SH-SY5Y (cell line): ENCODE measurements around the gene RHBDF1.

ENCODE experiments used
- GATA2 ChIP-seq: IDR thresholded peaks from 2 replicates; pipeline ENCODE4 v1.6.1; 2011; ENCODE audit warnings: mild to moderate bottlenecking, low read depth, low read length
- GATA3 ChIP-seq: IDR thresholded peaks from 2 replicates; pipeline ENCODE4 v1.6.1; 2011; ENCODE audit warnings: low read depth, mild to moderate bottlenecking, low read length, moderate library complexity

GRCh38 chr16:88613-89012, 16.2 kb upstream of the RHBDF1 start:
- no peak for TF ChIP-seq GATA2
- no peak for TF ChIP-seq GATA3
